GM12878 (cell line): ENCODE results near the gene NRXN3. TPM values are rescaled to one million over a fixed set of nuclear protein-coding genes. Genes with fewer than 3 reads are reported as not detected.

Source experiments
- ATAC-seq: fragments of 200-7000 bp; cut with Tn5 transposase; 3 replicates; pipeline ENCODE4 v1.9.1; 2020; ENCODE audit warnings: mild to moderate bottlenecking, moderate library complexity
- BruUV-seq: library from RNA; stranded (reverse); fragments of 400-500 nt; replicated peaks from 2 replicates; lab custom pipeline; 2021; lab: Mats Ljungman, UMichigan
- CTCF ChIA-PET: fragments of 300-600 bp; sonication (Branson Sonifier 250); formaldehyde crosslinking; extraction: SDS; loops from one replicate; lab custom pipeline; 2021; ENCODE audit warnings: inconsistent platforms; lab: Yijun Ruan, JAX
- POLR2A ChIA-PET: fragments of 350-600 bp; formaldehyde crosslinking; extraction: SDS; loops from one replicate; lab custom pipeline; 2021; ENCODE audit warnings: inconsistent platforms; lab: Charles Lee
- RAD21 ChIA-PET: fragments of 300-600 bp; sonication (Branson Sonifier 250); formaldehyde crosslinking; loops from one replicate; lab custom pipeline; 2023; ENCODE audit warnings: antibody characterized with exemption; ENCODE audit not compliant: unreplicated experiment; lab: Charles Lee
- SMC1A ChIA-PET: fragments of 300-600 bp; sonication (Branson Sonifier 250); formaldehyde crosslinking; loops from one replicate; lab custom pipeline; 2023; ENCODE audit not compliant: unreplicated experiment, uncharacterized antibody; lab: Charles Lee
- DNase-seq: peaks from one replicate; pipeline ENCODE4 v3.0.0-alpha.2; 2011; ENCODE audit warnings: low read depth, low spot score
- FAIRE-seq: peaks from 3 replicates; lab custom pipeline; 2011; peaks lifted over from hg19 to GRCh38; lab: Jason Lieb, UNC
- H2AFZ ChIP-seq: 2 replicates; pipeline ENCODE4 v1.6.0; 2011; ENCODE audit warnings: low read depth, low read length, control low read depth; ENCODE audit not compliant: control insufficient read depth
- H3K27ac ChIP-seq: 2 replicates; pipeline ENCODE4 v1.5.1; 2011; ENCODE audit warnings: control low read depth; ENCODE audit not compliant: control insufficient read depth, insufficient read depth
- H3K27me3 ChIP-seq, 2 experiments: replicated peaks in 1 of 2; 2 replicates each; pipeline versions ENCODE4 v1.6.0 to v1.6.1; 2011; ENCODE audit warnings: low read length in 1 of 2; ENCODE audit not compliant: control insufficient read depth in 2 of 2, insufficient read depth in 2 of 2
- H3K36me3 ChIP-seq, 2 experiments: 2 replicates each; pipeline ENCODE4 v1.5.1; 2011; ENCODE audit warnings: low read length in 1 of 2; ENCODE audit not compliant: control insufficient read depth in 2 of 2, insufficient read depth in 2 of 2
- H3K4me1 ChIP-seq: 2 replicates; pipeline ENCODE4 v1.6.1; 2011; ENCODE audit warnings: mild to moderate bottlenecking, low read length, moderate library complexity, mixed read lengths; ENCODE audit not compliant: control insufficient read depth, insufficient read depth
- H3K4me2 ChIP-seq: 2 replicates; pipeline ENCODE4 v1.6.0; 2011; ENCODE audit warnings: control low read depth; ENCODE audit not compliant: control insufficient read depth, insufficient read depth
- H3K4me3 ChIP-seq: fragments of 200-600 bp; sonication (generic); 2 replicates; pipeline ENCODE4 v1.5.1; 2016
- H3K79me2 ChIP-seq: 2 replicates; pipeline ENCODE4 v1.6.0; 2011; ENCODE audit warnings: low read length; ENCODE audit not compliant: control insufficient read depth, insufficient read depth
- H3K9ac ChIP-seq: 2 replicates; pipeline ENCODE4 v1.8.0; 2011; ENCODE audit warnings: low read length, control low read depth, mixed read lengths; ENCODE audit not compliant: control insufficient read depth, insufficient read depth
- H3K9me3 ChIP-seq: replicated peaks from 3 replicates; pipeline ENCODE4 v1.5.1; 2011; ENCODE audit warnings: mild to moderate bottlenecking, low read length; ENCODE audit not compliant: control insufficient read depth, insufficient read depth
- H4K20me1 ChIP-seq: 2 replicates; pipeline ENCODE4 v1.6.0; 2011; ENCODE audit not compliant: control insufficient read depth, insufficient read depth
- CTCF ChIP-seq, 3 experiments: IDR thresholded peaks in 2 of 3; conservative IDR thresholded peaks in 1 of 3; 2 replicates each; pipeline ENCODE4 v1.5.1; 2011; ENCODE audit warnings: low read depth in 3 of 3, low read length in 3 of 3, mild to moderate bottlenecking in 3 of 3, control low read depth in 2 of 3, moderate library complexity in 2 of 3, inconsistent platforms in 1 of 3, mixed read lengths in 1 of 3; ENCODE audit not compliant: control insufficient read depth in 2 of 3, insufficient read depth in 1 of 3; ENCODE audit errors: extremely low read depth in 1 of 3
- GABPA ChIP-seq: IDR thresholded peaks from 2 replicates; pipeline ENCODE4 v1.6.1; 2014; ENCODE audit warnings: antibody characterized with exemption, low read depth, mild to moderate bottlenecking, inconsistent platforms
- KLF5 ChIP-seq: fragments of 450-650 bp; IDR thresholded peaks from 2 replicates; pipeline ENCODE4 v1.6.1; 2014; ENCODE audit warnings: mild to moderate bottlenecking; ENCODE audit not compliant: partially characterized antibody
- NFYB ChIP-seq: IDR thresholded peaks from 2 replicates; pipeline ENCODE4 v1.6.1; 2011; ENCODE audit warnings: low read depth, mild to moderate bottlenecking, low read length, improper control_type of control experiment, moderate library complexity; ENCODE audit not compliant: insufficient read depth
- PAX5 ChIP-seq: IDR thresholded peaks from 2 replicates; pipeline ENCODE4 v1.6.1; 2011; ENCODE audit warnings: low read depth, low read length, borderline replicate concordance
- POLR2AphosphoS5 ChIP-seq: IDR thresholded peaks from 2 replicates; pipeline ENCODE4 v1.6.1; 2011; ENCODE audit warnings: mild to moderate bottlenecking, low read length, inconsistent platforms
- USF1 ChIP-seq: IDR thresholded peaks from 2 replicates; pipeline ENCODE4 v1.6.1; 2011; ENCODE audit warnings: borderline replicate concordance, low read depth, mild to moderate bottlenecking, moderate library complexity, mixed read lengths, low read length; ENCODE audit not compliant: insufficient read depth; ENCODE audit errors: extremely low read length
- ZNF24 ChIP-seq: fragments of 450-650 bp; IDR thresholded peaks from 2 replicates; pipeline ENCODE4 v1.6.1; 2017; ENCODE audit warnings: antibody characterized with exemption, mild to moderate bottlenecking
- WGBS: methylation state at CpG from one replicate; pipeline ENCODE4 v1.1.6; 2016; ENCODE audit warnings: low lambda C conversion rate; ENCODE audit not compliant: insufficient replicate concordance, insufficient coverage; ENCODE audit errors: missing lambda C conversion rate; 5-methylcytosine and 5-hydroxymethylcytosine counted together
- in situ Hi-C: fragments of 300-500 bp; cut with MboI; formaldehyde crosslinking; loops from 9 replicates; pipeline ENCODE4 v1.14.3; 2018; ENCODE audit warnings: mixed read lengths
- intact Hi-C: fragments of 100-400 bp; cut with micrococcal nuclease; formaldehyde crosslinking; loops from one replicate; pipeline ENCODE4 v1.14.2; 2022; ENCODE audit not compliant: unreplicated experiment
- polyA plus RNA-seq, 11 experiments: library from polyadenylated mRNA; depleted of rRNA in 4 of 11; unstranded in 6 of 11; stranded (reverse) in 5 of 11; fragments of >200 nt; fragmentation: Nextera tagmentation in 4 of 11; fragmentation: Illumina TruSeq in 1 of 11; extraction: Ambion mirVana in 4 of 11; extraction: Trizol in 1 of 11; gene quantifications; 1 replicate in 1 of 11; 2 replicates in 10 of 11; pipeline versions ENCODE4 v1.2.1 to v1.2.3, GENCODE V29; 2011 to 2016; ENCODE audit warnings: inconsistent platforms in 2 of 11, missing spikeins in 2 of 11, low read depth in 1 of 11
- total RNA-seq, 4 experiments: library from RNA; depleted of rRNA in 3 of 4; stranded (reverse); fragments of >200 nt in 3 of 4; fragmentation: Illumina TruSeq in 1 of 4; extraction: Trizol in 1 of 4; gene quantifications; 2 replicates each; pipeline versions ENCODE4 v1.2.1 to v1.2.3, GENCODE V29; 2013 to 2021

Gene NRXN3
- total and polyA plus RNA-seq, 10 of the 15 experiments (the other 5 are each of a cell fraction or from before 2014, with no cell fraction given): 0.52 to 3.3 (median 1.4) TPM

GRCh38 chr14:79057333-79057732, 887.2 kb downstream of the NRXN3 start:
- no peak overlapping the region for H3K4me2 ChIP-seq
- H3K4me3 ChIP-seq: no peak overlapping the region
- ChIA-PET CTCF (no interaction called here), POLR2A (no interaction called here), SMC1A (no interaction called here), RAD21 (no interaction called here)
- FAIRE-seq: no peak
- H3K27ac ChIP-seq: no peak overlapping the region
- no peaks in the 10 kb centered on the region for H3K27me3 ChIP-seq
- no peaks in the 10 kb centered on the region for H3K4me1 ChIP-seq
- WGBS: 27% methylated on average over 2 of the region's 2 CpGs
- TF ChIP-seq USF1 (no peak), GABPA (no peak), PAX5 (no peak)
- H3K79me2 ChIP-seq: no peaks in the 10 kb centered on the region
- BruUV-seq: no TSS peak
- no peaks in the 10 kb centered on the region for H4K20me1 ChIP-seq
- H3K36me3 ChIP-seq: no peaks in the 10 kb centered on the region
- ATAC-seq: no peak
- H3K9me3 ChIP-seq: no peaks in the 10 kb centered on the region; the same call in 2 of the 3 replicates
- DNase-seq: no peak
- no peak overlapping the region for H2AFZ ChIP-seq
- H3K9ac ChIP-seq: no peak overlapping the region
- intact Hi-C loops: no loop called here
- in situ Hi-C loops: no loop called here

GRCh38 chr14:79062226-79062625, 892.1 kb downstream of the NRXN3 start:
- H3K27me3 ChIP-seq: no peaks in the 10 kb centered on the region
- H2AFZ ChIP-seq: no peak overlapping the region
- no peaks in the 10 kb centered on the region; the same call in 2 of the 3 replicates for H3K9me3 ChIP-seq
- no peaks in the 10 kb centered on the region for H3K79me2 ChIP-seq
- POLR2A ChIA-PET: no interaction called here
- RAD21 ChIA-PET: no interaction called here
- no peak for FAIRE-seq
- no peak overlapping the region for H3K27ac ChIP-seq
- no peak overlapping the region for H3K4me3 ChIP-seq
- no peak overlapping the region for H3K4me2 ChIP-seq
- H4K20me1 ChIP-seq: no peaks in the 10 kb centered on the region
- SMC1A ChIA-PET: no interaction called here
- H3K9ac ChIP-seq: no peak overlapping the region
- DNase-seq: no peak
- no TSS peak for BruUV-seq
- in situ Hi-C loops: no loop called here
- CTCF ChIA-PET: no interaction called here
- no peak for ATAC-seq
- intact Hi-C loops: no loop called here
- H3K36me3 ChIP-seq: no peaks in the 10 kb centered on the region
- WGBS: 0% methylated on average over 3 of the region's 3 CpGs
- no peaks in the 10 kb centered on the region for H3K4me1 ChIP-seq
- TF ChIP-seq NFYB (no peak), KLF5 (no peak), CTCF (IDR thresholded peaks at IDR 0.05 in 2 of 3, conservative IDR thresholded peaks at IDR 0.05 in 1 of 3; ENCODE audit: control insufficient read depth in 2 of 3, extremely low read depth in 1 of 3, insufficient read depth in 1 of 3, low read depth in 3 of 3, low read length in 3 of 3) (no peak), PAX5 (no peak), POLR2AphosphoS5 (no peak), ZNF24 (no peak), USF1 (no peak)
